DOHH2 (cell line): Measurements from ENCODE around the gene USP17L27.
"Not testable (repeated sequence)": the region's sequence is repeated elsewhere in the genome, so short reads cannot be mapped to it uniquely, and the experiment has no call there.

Experiments
- CTCF ChIP-seq: fragments of 200-600 bp; sonication (generic); IDR thresholded peaks from one replicate; pipeline ENCODE4 v1.5.1; 2014; ENCODE audit warnings: antibody characterized with exemption, mild to moderate bottlenecking, low read depth, low read length; ENCODE audit not compliant: poor library complexity, severe bottlenecking
- EZH2phosphoT487 ChIP-seq: fragments of 200-600 bp; sonication (generic); IDR thresholded peaks from 2 replicates; pipeline ENCODE4 v1.6.1; 2017; ENCODE audit warnings: borderline replicate concordance, mild to moderate bottlenecking, antibody characterized with exemption, low read length, moderate library complexity, mixed read lengths

- not testable (repeated sequence) for TF ChIP-seq CTCF, EZH2phosphoT487
Measured at GRCh38 chr4:9350866-9351265, 6.9 kb downstream of the USP17L27 start.
